IMR-90 (cell line): ENCODE data around the gene CORO1C. TPM values are rescaled to one million over a fixed set of nuclear protein-coding genes. Genes with fewer than 3 reads are reported as not detected.
A peak's percentile ranks its signal among the peaks of the same experiment; 100 is the strongest.

Source experiments
- ATAC-seq: fragments of 200-7000 bp; cut with Tn5 transposase; 2 replicates; pipeline ENCODE4 v1.9.1; 2020; ENCODE audit warnings: low read depth, mild to moderate bottlenecking, moderate library complexity
- BruUV-seq: library from RNA; stranded (reverse); fragments of 400-500 nt; replicated peaks from 2 replicates; lab custom pipeline; 2021; lab: Mats Ljungman, UMichigan
- CTCF ChIA-PET: fragments of 300-600 bp; formaldehyde crosslinking; extraction: SDS; loops from one replicate; lab custom pipeline; 2021; ENCODE audit warnings: antibody characterized with exemption; lab: Yijun Ruan, JAX
- POLR2A ChIA-PET: fragments of 300-600 bp; sonication (Branson Sonifier 250); formaldehyde crosslinking; loops from one replicate; lab custom pipeline; 2022; ENCODE audit warnings: antibody characterized with exemption; ENCODE audit not compliant: unreplicated experiment; lab: Charles Lee
- DNase-seq: peaks from one replicate; pipeline ENCODE4 v3.0.0; 2013
- H2AFZ ChIP-seq: replicated peaks from 2 replicates; pipeline ENCODE3; 2013; ENCODE audit warnings: low read length, mild to moderate bottlenecking; ENCODE audit not compliant: poor library complexity
- H2AK5ac ChIP-seq: 2 replicates; pipeline ENCODE4 v1.6.1; 2013; ENCODE audit warnings: low read depth, low read length, inconsistent platforms
- H2AK9ac ChIP-seq: replicated peaks from 2 replicates; pipeline ENCODE3; 2013; ENCODE audit warnings: mild to moderate bottlenecking, low read depth, low read length, moderate library complexity; ENCODE audit not compliant: poor library complexity
- H2BK120ac ChIP-seq: 2 replicates; pipeline ENCODE4 v1.6.1; 2013; ENCODE audit warnings: low read depth, low read length, inconsistent platforms
- H2BK15ac ChIP-seq: 3 replicates; pipeline ENCODE4 v1.6.1; 2013; ENCODE audit warnings: low read depth, low read length, inconsistent platforms
- H2BK20ac ChIP-seq: 2 replicates; pipeline ENCODE4 v1.6.1; 2013; ENCODE audit warnings: low read depth, mild to moderate bottlenecking, inconsistent platforms, low read length, moderate library complexity
- H2BK5ac ChIP-seq: 2 replicates; pipeline ENCODE4 v1.6.1; 2013; ENCODE audit warnings: mild to moderate bottlenecking, low read depth, low read length, inconsistent platforms; ENCODE audit not compliant: poor library complexity, severe bottlenecking
- H3K14ac ChIP-seq: replicated peaks from 2 replicates; pipeline ENCODE4 v1.6.1; 2013; ENCODE audit warnings: low read depth, low read length, inconsistent platforms
- H3K18ac ChIP-seq: 2 replicates; pipeline ENCODE4 v1.6.1; 2013; ENCODE audit warnings: low read depth, low read length, control low read depth
- H3K23ac ChIP-seq: 2 replicates; pipeline ENCODE4 v1.6.1; 2013; ENCODE audit warnings: low read depth, low read length, inconsistent platforms
- H3K27ac ChIP-seq: 2 replicates; pipeline ENCODE4 v1.5.1; 2013; ENCODE audit warnings: mild to moderate bottlenecking, control low read depth, low read length; ENCODE audit not compliant: insufficient read depth
- H3K27me3 ChIP-seq: 2 replicates; pipeline ENCODE4 v1.6.1; 2013; ENCODE audit warnings: low read length; ENCODE audit not compliant: control insufficient read depth, insufficient read depth
- H3K36me3 ChIP-seq: 2 replicates; pipeline ENCODE4 v1.6.1; 2013; ENCODE audit warnings: low read length, mixed read lengths; ENCODE audit not compliant: control insufficient read depth, insufficient read depth
- H3K4ac ChIP-seq: 2 replicates; pipeline ENCODE4 v1.6.1; 2013; ENCODE audit warnings: low read depth, low read length, inconsistent platforms
- H3K4me1 ChIP-seq: 2 replicates; pipeline ENCODE4 v1.6.1; 2013; ENCODE audit warnings: low read length, mixed read lengths; ENCODE audit not compliant: control insufficient read depth, insufficient read depth
- H3K4me2 ChIP-seq: 2 replicates; pipeline ENCODE4 v1.6.1; 2013; ENCODE audit warnings: low read depth, mild to moderate bottlenecking, control low read depth, low read length, moderate library complexity
- H3K4me3 ChIP-seq: 2 replicates; pipeline ENCODE4 v1.5.1; 2013; ENCODE audit warnings: low read depth, mild to moderate bottlenecking, control low read depth, low read length, moderate library complexity; ENCODE audit not compliant: insufficient read depth
- H3K56ac ChIP-seq: 2 replicates; pipeline ENCODE4 v1.6.1; 2013; ENCODE audit warnings: low read length, inconsistent platforms; ENCODE audit not compliant: insufficient read depth; ENCODE audit errors: extremely low read depth
- H3K79me1 ChIP-seq, 2 experiments: 2 replicates each; pipeline ENCODE4 v1.6.1; 2013; ENCODE audit warnings: low read length in 2 of 2, inconsistent platforms in 1 of 2, low read depth in 1 of 2
- H3K9ac ChIP-seq: 2 replicates; pipeline ENCODE4 v1.6.1; 2013; ENCODE audit warnings: low read depth, low read length, control low read depth
- H3K9me1 ChIP-seq: 2 replicates; pipeline ENCODE4 v1.6.1; 2013; ENCODE audit warnings: low read length, inconsistent platforms; ENCODE audit not compliant: insufficient read depth
- H3K9me3 ChIP-seq: 2 replicates; pipeline ENCODE4 v1.6.1; 2013; ENCODE audit warnings: low read length; ENCODE audit not compliant: control insufficient read depth, insufficient read depth
- H4K20me1 ChIP-seq: 2 replicates; pipeline ENCODE4 v1.6.1; 2013; ENCODE audit warnings: low read length, inconsistent platforms; ENCODE audit not compliant: insufficient read depth
- H4K5ac ChIP-seq: 2 replicates; pipeline ENCODE4 v1.6.1; 2013; ENCODE audit warnings: mild to moderate bottlenecking, low read depth, low read length, control low read depth
- H4K8ac ChIP-seq, 2 experiments: 2 replicates each; pipeline ENCODE4 v1.6.1; 2013; ENCODE audit warnings: low read depth in 2 of 2, low read length in 2 of 2, control low read depth in 1 of 2, inconsistent platforms in 1 of 2
- H4K91ac ChIP-seq: 2 replicates; pipeline ENCODE4 v1.6.1; 2013; ENCODE audit warnings: low read depth, low read length, inconsistent platforms; ENCODE audit not compliant: insufficient read depth
- POLR2A ChIP-seq: IDR thresholded peaks from 2 replicates; pipeline ENCODE4 v1.6.1; 2012; ENCODE audit warnings: mild to moderate bottlenecking, low read depth, low read length
- WGBS, 2 experiments: methylation state at CpG; one replicate each; pipeline versions ENCODE4 v1.1.5 to v1.1.7; 2013; ENCODE audit warnings: missing lambda C conversion rate in 2 of 2; ENCODE audit not compliant: insufficient read length in 1 of 2; ENCODE audit errors: extremely low coverage in 2 of 2; 5-methylcytosine and 5-hydroxymethylcytosine counted together
- dilution Hi-C: fragments of 300-500 bp; cut with HindIII; formaldehyde crosslinking; loops from one replicate; pipeline ENCODE4 v1.14.3; 2018; ENCODE audit warnings: low sequenced_read_pairs; ENCODE audit not compliant: unreplicated experiment
- in situ Hi-C: fragments of 300-500 bp; cut with MboI; formaldehyde crosslinking; loops from 3 replicates; pipeline ENCODE4 v1.14.3; 2019; ENCODE audit warnings: low sequenced_read_pairs, inconsistent platforms, mixed read lengths
- intact Hi-C: fragments of 100-400 bp; cut with micrococcal nuclease; formaldehyde crosslinking; loops from 2 replicates; pipeline ENCODE4 v1.10.0; 2022
- polyA plus RNA-seq, 3 experiments: library from polyadenylated mRNA; depleted of rRNA; stranded (reverse); fragments of >200 nt; gene quantifications; 2 replicates each; pipeline ENCODE4 v1.2.3, GENCODE V29; 2012; ENCODE audit warnings: low replicate concordance in 1 of 3
- total RNA-seq: library from RNA; depleted of rRNA; stranded (reverse); fragments of >200 nt; gene quantifications from 2 replicates; pipeline ENCODE4 v1.2.3, GENCODE V29; 2012
- TF ChIP-seq, protein P1 (sequence below): fragments of 150-350 bp; IDR thresholded peaks from 2 replicates; pipeline ENCODE4 v1.6.1; 2017; ENCODE audit warnings: mild to moderate bottlenecking, antibody characterized with exemption, low read length, low read depth

CORO1C gene
- total and polyA plus RNA-seq, 2 of the 4 experiments (the other 2 are of a cell fraction) = 675 to 1,100 TPM

DNA sequence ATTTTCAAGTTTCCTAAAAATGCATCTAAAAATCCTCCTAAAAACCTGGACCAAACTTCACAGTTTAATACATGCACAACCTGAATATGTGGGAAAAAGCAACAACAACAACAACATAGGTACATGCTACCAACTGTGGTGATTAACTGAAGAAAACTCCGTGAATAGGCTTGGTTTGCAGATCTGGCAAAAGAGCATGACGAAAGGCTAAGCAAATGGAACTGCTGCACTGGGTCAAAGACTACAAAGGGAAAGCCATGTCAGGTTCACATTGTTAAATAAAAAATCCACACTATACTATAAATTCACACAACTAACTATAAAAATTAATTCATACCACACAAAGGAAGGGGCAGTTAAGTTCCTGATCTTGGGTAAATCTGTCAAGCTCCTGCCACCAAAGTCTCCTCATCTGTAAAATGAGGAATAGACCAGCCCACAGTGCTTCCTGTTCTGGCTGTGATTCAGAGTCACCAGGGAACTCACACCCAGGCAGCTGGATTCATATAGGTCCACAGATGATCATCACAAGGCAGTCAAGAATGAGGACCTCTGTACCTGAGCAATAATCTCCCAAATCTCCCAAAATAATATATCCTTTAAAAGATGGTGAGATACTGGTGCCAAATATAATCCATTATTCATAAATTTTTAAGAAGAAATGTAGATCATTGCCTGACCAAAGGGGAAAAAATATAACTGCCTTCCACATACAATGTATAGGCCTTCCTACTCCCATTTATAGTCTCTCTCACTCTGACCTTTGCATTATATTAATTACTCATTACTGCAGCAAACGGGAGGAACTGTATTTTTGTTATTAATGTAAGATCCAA, 7.0 kb downstream of the CORO1C start:
- no peak for ATAC-seq
- no TSS peak for BruUV-seq
- intact Hi-C loops = no loop called here

More for the DNA sequence above, 7.0 kb downstream of the CORO1C start:
- H3K4ac ChIP-seq = peak overlapping the region; percentile 95
- H3K9me1 ChIP-seq = peaks cover 12% of the 10 kb centered on the region
- H2BK120ac ChIP-seq = peak overlapping the region; percentile 97
- H3K56ac ChIP-seq = peak overlapping the region; percentile 97
- CTCF ChIA-PET = no interaction called here
- H3K4me3 ChIP-seq = no peak overlapping the region
- peak overlapping the region; percentile 94 for H2AK5ac ChIP-seq
- H3K27me3 ChIP-seq = no peaks in the 10 kb centered on the region
- peaks cover 2% of the 10 kb centered on the region; the same call in 1 of the 2 replicates for H3K36me3 ChIP-seq
- peak overlapping the region; percentile 58 to 93 for H4K8ac ChIP-seq
- H2AK9ac ChIP-seq = no peak overlapping the region
- peak overlapping the region; percentile 97 for H3K18ac ChIP-seq
- dilution Hi-C loops (no loop called here), in situ Hi-C loops (loop anchor here (10.0 kb wide), 1 partner anchor 131 kb away; the partner anchor contains the start of gene SSH1)
- peak overlapping the region; percentile 78 for H4K91ac ChIP-seq
- H2AFZ ChIP-seq = no peak overlapping the region
- H3K9me3 ChIP-seq = no peaks in the 10 kb centered on the region
- H3K4me2 ChIP-seq = peak overlapping the region; percentile 68
- peaks cover 67% of the 10 kb centered on the region for H4K20me1 ChIP-seq
- WGBS, 2 experiments = no CpG with 5 or more reads among the region's 3 CpGs
- peak overlapping the region; percentile 99 for H3K14ac ChIP-seq
- peaks cover 0 to 18% of the 10 kb centered on the region in 2 experiments; a peak in 2 of 4 replicates for H3K79me1 ChIP-seq
- peak overlapping the region; percentile 66 for H4K5ac ChIP-seq
- H2BK5ac ChIP-seq = peak overlapping the region; percentile 99
- H3K27ac ChIP-seq = peak overlapping the region; percentile 78
- peaks cover 36% of the 10 kb centered on the region for H3K4me1 ChIP-seq
- peak; percentile 74 for DNase-seq
- POLR2A ChIA-PET = interaction anchor here (0.6 kb wide), 2 partner anchors 125 to 430 kb away, joined by 3 to 12 read pairs; no protein-coding TSS in a partner anchor
- peak overlapping the region; percentile 79; the same call in 2 of the 3 replicates for H2BK15ac ChIP-seq
- H3K9ac ChIP-seq = peak overlapping the region; percentile 90; the same call in 1 of the 2 replicates
- H2BK20ac ChIP-seq = peak overlapping the region; percentile 93
- H3K23ac ChIP-seq = peak overlapping the region; percentile 98
- peak; percentile 60 for TF ChIP-seq POLR2A
- TF ChIP-seq, protein P1, sequence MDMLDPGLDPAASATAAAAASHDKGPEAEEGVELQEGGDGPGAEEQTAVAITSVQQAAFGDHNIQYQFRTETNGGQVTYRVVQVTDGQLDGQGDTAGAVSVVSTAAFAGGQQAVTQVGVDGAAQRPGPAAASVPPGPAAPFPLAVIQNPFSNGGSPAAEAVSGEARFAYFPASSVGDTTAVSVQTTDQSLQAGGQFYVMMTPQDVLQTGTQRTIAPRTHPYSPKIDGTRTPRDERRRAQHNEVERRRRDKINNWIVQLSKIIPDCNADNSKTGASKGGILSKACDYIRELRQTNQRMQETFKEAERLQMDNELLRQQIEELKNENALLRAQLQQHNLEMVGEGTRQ = no peak
